Upper lobe of right lung (tissue), 1 donor: ENCODE data around the gene TBC1D22A. TPM values are rescaled to one million over a fixed set of nuclear protein-coding genes. Genes with fewer than 3 reads are reported as not detected.

ENCODE experiments used
- ATAC-seq: fragments of 200-7000 bp; cut with Tn5 transposase; one replicate; pipeline ENCODE4 v1.9.1; 2020; ENCODE audit warnings: mild to moderate bottlenecking, moderate library complexity
- DNase-seq: peaks from one replicate; pipeline ENCODE4 v3.0.0-alpha.2; 2020
- H3K27ac ChIP-seq: fragments of 200-600 bp; one replicate; pipeline ENCODE4 v1.8.0; 2022
- H3K27me3 ChIP-seq: fragments of 200-600 bp; one replicate; pipeline ENCODE4 v1.8.0; 2022; ENCODE audit warnings: mild to moderate bottlenecking
- H3K36me3 ChIP-seq: fragments of 200-600 bp; one replicate; pipeline ENCODE4 v1.8.0; 2022
- H3K4me1 ChIP-seq: fragments of 200-600 bp; one replicate; pipeline ENCODE4 v1.8.0; 2022
- H3K4me3 ChIP-seq: fragments of 200-600 bp; one replicate; pipeline ENCODE4 v1.8.0; 2022; ENCODE audit warnings: mild to moderate bottlenecking
- H3K9me3 ChIP-seq: fragments of 200-600 bp; one replicate; pipeline ENCODE4 v1.8.0; 2022
- CTCF ChIP-seq: fragments of 200-600 bp; IDR thresholded peaks from one replicate; pipeline ENCODE4 v1.8.0; 2022; ENCODE audit warnings: antibody characterized with exemption
- intact Hi-C: fragments of 100-400 bp; cut with DNase I; formaldehyde crosslinking; loops from one replicate; pipeline ENCODE4 v1.11.0; 2022
- total RNA-seq: library from RNA; stranded (reverse); fragmentation: NEBNext Ultra II Directional; extraction: Animal tissue kit (Norgen Biotek cat#: 25700); gene quantifications from one replicate; pipeline ENCODE4 v1.2.1, GENCODE V29; 2021
- donor health status: DM: no; HTN: yes; CAD: no; lungs with severe emphysema.

The TBC1D22A gene
- total RNA-seq, 1 donor from 2014 or later, result 31.3 TPM

GRCh38 chr22:47006433-47006832 lies 244.0 kb downstream of the TBC1D22A start:
- Histone ChIP-seq H3K27ac (no peak overlapping the region), H3K9me3 (no peaks in the 10 kb centered on the region), H3K36me3 (peaks cover 7% of the 10 kb centered on the region), H3K4me1 (no peaks in the 10 kb centered on the region), H3K27me3 (no peaks in the 10 kb centered on the region), H3K4me3 (no peak overlapping the region)
- intact Hi-C loops, result no loop called here
- ATAC-seq, result no peak
- TF ChIP-seq CTCF, result no peak
- peak; percentile 35 for DNase-seq

GRCh38 chr22:47006869-47007268 lies 244.4 kb downstream of the TBC1D22A start:
- peak; percentile 12 for DNase-seq
- Histone ChIP-seq H3K4me3 (no peak overlapping the region), H3K36me3 (peaks cover 7% of the 10 kb centered on the region), H3K27ac (no peak overlapping the region), H3K27me3 (no peaks in the 10 kb centered on the region), H3K4me1 (no peaks in the 10 kb centered on the region), H3K9me3 (no peaks in the 10 kb centered on the region)
- intact Hi-C loops, result no loop called here
- no peak for ATAC-seq
- TF ChIP-seq CTCF, result no peak

GRCh38 chr22:47007496-47007895 lies 245.0 kb downstream of the TBC1D22A start:
- intact Hi-C loops, result no loop called here

GRCh38 chr22:47008208-47008885 lies 245.9 kb downstream of the TBC1D22A start:
- Histone ChIP-seq H3K4me1 (peaks cover 7% of the 10 kb centered on the region), H3K9me3 (no peaks in the 10 kb centered on the region), H3K27ac (no peak overlapping the region), H3K36me3 (peaks cover 7% of the 10 kb centered on the region), H3K4me3 (no peak overlapping the region), H3K27me3 (no peaks in the 10 kb centered on the region)
- DNase-seq (peak; percentile 18), ATAC-seq (no peak)
- TF ChIP-seq CTCF, result no peak
- intact Hi-C loops, result no loop called here

More at GRCh38 chr22:47007496-47007895, 245.0 kb downstream of the TBC1D22A start:
- Histone ChIP-seq H3K4me3 (no peak overlapping the region), H3K27me3 (no peaks in the 10 kb centered on the region), H3K27ac (no peak overlapping the region), H3K4me1 (no peaks in the 10 kb centered on the region), H3K9me3 (no peaks in the 10 kb centered on the region), H3K36me3 (peaks cover 7% of the 10 kb centered on the region)
- DNase-seq (peak; percentile 28), ATAC-seq (no peak)
- no peak for TF ChIP-seq CTCF

GRCh38 chr22:47009304-47010101 lies 247.1 kb downstream of the TBC1D22A start:
- ATAC-seq, result no peak
- Histone ChIP-seq H3K27ac (no peak overlapping the region), H3K4me3 (no peak overlapping the region), H3K36me3 (peaks cover 4% of the 10 kb centered on the region), H3K27me3 (no peaks in the 10 kb centered on the region), H3K4me1 (peaks cover 8% of the 10 kb centered on the region), H3K9me3 (no peaks in the 10 kb centered on the region)
- no peak for TF ChIP-seq CTCF
- intact Hi-C loops, result no loop called here
- peak; percentile 29 for DNase-seq
